NCI-H2196 (cell line): ENCODE data around the gene ATAT1.

Source experiments
- DNase-seq: peaks from one replicate; lab custom pipeline; 2025; ENCODE audit not compliant: unreplicated experiment; lab: John Stamatoyannopoulos, UW

The ATAT1 gene

DNA sequence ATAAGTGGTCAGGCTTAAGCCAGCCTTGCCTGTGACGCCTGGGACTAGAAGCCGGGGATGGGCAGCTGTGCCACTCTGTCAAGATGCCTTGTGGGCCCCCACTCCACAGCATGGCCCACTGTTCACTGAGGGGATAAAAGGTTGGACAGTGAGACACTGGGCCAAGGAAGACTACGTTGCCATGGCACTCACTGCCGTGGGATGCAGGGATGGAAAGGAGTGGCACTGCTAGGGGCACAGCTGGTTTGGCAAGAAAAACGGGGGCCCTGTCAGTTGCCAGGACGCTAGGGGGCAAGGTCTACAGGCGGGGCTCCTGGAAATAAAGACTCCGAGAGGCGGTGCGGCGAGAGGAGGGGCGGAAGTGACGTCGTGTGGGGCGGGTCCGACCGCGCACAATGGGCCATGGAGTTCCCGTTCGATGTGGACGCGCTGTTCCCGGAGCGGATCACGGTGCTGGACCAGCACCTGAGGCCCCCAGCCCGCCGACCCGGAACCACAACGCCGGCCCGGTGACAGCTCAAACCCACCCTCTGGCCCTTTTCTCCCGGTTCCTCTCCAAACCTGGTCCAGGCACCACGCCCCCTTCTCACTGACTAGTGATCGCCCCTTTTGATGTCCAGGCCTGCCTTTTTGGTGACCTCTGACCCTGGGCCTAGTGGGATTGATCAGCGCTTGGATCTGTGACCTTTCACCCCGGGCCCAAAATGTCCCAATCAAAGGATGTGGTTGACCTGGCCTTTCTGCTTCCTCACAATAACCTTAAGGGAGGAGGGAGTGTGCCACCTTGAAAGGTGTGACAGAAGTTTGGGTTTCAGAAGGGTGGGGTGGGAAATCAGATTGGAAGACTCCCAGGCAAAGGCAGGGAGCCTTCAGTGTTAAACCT lies at the start of gene ATAT1:
Gene ATAT1, plus strand, starts transcription at position 391 of the 883 bp plus-strand sequence.
- DNase-seq: peak; percentile 87

DNA sequence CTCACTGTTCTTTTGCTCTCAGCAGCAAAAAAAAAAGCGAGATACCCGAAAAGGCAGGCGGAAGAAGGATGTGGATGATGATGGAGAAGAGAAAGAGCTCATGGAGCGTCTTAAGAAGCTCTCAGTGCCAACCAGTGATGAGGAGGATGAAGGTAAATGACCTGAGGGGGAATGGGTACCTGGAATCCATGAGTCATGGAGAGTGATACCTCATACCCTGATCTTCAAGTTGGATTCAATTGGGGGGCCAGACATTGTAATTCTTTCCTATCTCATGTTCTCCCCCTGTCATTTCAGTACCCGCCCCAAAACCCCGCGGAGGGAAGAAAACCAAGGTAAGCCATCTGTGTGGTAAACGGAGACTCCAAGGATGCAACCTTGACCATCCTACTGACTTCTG lies 48.6 kb upstream of the ATAT1 start:
- no peak for DNase-seq

DNA sequence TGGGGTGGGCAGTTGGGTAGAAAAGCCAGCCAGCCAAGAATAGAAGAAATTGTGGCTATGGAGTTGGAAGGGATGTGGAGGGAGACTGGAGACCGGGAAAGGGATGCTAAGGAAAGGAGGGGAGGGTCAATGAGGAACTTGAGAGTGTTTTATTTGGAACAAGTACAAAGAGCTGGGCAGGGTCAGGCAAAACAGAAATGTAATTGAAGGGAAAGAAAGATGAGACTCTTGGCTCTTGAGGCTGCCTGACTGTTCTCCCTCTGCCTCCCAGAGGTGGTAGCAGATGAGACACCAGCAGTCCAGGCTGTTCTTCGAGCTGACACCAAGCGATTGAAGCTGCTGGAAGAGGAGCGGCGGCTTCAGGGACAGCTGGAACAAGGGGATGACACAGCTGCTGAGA lies 42.8 kb upstream of the ATAT1 start:
- DNase-seq: no peak

DNA sequence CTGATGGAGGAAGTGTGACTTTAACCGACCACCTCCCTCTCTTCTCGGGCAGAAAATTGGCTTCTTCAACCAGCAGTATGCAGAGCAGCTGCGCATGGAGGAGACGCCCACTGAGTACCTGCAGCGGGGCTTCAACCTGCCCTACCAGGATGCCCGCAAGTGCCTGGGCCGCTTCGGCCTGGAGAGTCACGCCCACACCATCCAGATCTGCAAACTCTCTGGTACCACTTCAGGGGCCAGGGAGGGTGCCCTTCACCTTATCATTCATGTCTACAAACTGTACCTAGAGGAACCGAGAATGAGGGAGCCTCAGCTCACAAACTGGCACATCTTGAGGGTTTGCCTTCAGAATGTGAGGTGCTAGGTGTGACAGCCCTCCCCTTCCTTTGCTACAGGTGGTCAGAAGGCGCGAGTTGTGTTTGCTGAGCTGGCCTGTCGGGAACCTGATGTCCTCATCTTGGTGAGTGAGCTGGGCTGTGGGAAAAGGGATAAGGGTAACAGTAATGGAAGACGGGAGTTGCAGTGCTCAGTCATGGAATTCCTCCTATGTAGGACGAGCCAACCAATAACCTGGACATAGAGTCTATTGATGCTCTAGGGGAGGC lies 36.8 kb upstream of the ATAT1 start:
- no peak for DNase-seq

DNA sequence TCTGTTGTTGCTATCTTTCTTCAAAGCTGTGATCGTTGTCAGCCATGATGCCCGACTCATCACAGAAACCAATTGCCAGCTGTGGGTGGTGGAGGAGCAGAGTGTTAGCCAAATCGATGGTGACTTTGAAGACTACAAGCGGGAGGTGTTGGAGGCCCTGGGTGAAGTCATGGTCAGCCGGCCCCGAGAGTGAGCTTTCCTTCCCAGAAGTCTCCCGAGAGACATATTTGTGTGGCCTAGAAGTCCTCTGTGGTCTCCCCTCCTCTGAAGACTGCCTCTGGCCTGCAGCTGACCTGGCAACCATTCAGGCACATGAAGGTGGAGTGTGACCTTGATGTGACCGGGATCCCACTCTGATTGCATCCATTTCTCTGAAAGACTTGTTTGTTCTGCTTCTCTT lies 36.2 kb upstream of the ATAT1 start:
- no peak for DNase-seq

DNA sequence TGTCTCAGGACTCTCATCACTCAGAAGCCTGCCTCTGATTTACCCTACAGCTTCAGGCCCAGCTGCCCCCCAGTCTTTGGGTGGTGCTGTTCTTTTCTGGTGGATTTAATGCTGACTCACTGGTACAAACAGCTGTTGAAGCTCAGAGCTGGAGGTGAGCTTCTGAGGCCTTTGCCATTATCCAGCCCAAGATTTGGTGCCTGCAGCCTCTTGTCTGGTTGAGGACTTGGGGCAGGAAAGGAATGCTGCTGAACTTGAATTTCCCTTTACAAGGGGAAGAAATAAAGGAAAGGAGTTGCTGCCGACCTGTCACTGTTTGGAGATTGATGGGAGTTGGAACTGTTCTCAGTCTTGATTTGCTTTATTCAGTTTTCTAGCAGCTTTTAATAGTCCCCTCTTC lies 35.7 kb upstream of the ATAT1 start:
- DNase-seq: no peak

DNA sequence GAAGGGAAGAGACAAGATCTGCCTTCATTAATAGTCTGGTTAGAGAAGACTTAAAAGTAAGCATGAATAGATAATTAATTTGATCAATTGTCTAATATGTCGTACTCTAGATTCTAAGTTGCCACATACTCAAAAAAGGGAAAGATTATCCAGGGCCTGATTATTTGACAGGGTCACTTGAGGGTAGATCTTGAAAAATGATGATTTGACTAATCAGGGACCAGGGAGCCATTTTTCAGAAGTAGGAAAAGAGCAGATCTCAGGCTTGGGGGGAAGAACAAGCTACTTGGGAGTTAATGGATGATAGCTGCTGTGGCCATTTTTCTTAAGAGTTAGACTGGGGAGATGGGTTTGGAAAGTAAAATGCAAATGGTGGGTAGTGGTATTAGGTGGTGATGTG lies 34.4 kb upstream of the ATAT1 start:
- DNase-seq: no peak

DNA sequence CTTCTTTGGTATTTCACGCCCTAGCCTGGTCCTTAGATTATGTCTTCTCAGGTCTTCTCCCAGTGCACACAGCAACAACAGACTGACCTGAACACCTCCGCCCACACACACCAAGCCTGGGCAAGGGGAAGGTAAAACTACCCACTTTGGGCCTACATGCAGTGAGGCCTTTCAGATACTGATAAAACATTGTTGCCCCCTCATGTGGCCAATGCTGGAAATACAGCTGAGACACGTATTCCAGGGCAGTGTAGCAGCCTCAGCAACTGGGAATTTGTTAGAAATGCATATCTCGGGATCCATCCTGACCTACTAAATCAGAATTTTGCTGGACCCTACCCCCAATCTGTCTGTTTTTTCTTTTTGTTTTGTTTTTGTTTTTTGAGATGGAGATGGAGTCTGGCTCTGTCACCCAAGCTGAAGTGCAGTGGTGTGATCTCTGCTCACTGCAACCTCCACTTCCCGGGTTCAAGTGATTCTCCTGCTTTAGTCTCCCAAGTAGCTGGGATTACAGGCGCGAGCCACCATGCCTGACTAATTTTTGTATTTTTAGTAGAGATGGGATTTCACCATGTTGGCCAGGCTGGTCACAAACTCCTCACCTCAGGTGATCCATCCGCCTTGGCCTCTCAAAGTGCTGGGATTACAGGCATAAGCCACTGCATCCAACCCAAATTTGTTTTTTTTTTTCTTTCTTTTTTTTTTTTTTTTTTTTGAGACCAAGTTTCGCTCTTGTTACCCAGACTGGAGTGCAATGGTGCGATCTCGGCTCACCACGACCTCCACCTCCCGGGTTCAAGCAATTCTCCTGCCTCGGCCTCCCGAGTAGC lies 29.1 kb upstream of the ATAT1 start:
- DNase-seq: peak; percentile 80

DNA sequence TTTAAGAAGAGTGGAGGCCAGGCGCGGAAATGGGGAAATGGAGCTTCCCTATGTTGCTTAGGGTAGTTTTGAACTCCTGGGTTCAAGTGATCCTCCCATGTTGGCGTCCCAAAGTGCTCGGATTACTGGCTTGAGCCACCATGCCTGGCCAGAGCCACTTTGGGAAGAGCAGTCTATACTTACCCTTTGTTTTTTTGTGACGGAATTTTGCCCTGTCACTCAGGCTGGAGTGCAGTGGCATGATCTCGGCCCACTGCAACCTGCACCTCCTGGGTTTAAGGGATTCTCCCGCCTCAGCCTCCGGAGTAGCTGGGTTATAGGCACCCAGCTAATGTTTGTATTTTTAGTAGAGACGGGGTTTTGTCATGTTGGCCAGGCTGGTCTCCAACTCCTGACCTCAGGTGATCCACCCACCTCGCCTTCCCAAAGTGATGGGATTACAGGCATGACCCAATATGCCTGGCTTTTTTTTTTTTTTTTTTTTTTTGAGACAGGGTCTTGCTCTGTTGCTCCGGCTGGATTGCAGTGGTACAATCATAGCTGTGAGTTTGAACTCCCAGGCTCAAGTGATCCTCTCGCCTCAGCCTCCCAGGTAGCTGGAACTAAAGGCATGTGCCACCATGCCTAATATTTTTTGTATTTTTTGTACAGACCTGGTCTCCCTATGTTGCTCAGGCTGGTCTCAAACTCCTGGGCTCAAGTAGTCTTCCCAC lies 27.6 kb upstream of the ATAT1 start:
- DNase-seq: no peak

DNA sequence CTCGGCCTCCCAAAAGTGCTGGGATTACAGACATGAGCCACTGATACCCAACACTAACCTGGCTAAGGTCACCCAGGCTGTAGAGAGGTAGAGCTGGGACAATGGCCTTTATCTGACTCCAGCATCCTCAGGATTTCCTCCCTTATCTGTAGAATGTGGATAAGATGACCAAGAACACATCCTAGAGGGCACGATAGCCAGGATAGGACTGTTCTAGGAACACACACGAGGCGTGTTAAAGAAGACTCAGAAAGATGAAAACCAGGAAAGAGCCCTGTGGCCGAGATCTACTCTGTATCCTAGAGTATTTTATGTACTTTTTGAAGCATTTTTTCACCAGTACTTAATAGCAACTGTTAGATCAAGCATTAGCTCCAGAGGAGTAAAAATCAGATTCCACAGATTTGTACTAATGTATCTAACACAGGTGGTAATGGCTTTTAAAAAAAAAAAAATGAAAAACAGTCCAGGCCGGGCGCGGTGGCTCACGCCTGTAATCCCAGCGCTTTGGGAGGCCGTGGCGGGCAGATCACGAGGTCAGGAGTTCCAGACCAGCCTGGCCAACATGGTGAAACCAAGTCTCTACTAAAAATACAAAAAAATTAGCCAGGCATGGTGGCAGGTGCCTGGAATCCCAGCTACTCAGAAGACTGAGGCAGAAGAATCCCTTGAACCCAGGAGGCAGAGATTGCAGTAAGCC lies 26.9 kb upstream of the ATAT1 start:
- DNase-seq: no peak

DNA sequence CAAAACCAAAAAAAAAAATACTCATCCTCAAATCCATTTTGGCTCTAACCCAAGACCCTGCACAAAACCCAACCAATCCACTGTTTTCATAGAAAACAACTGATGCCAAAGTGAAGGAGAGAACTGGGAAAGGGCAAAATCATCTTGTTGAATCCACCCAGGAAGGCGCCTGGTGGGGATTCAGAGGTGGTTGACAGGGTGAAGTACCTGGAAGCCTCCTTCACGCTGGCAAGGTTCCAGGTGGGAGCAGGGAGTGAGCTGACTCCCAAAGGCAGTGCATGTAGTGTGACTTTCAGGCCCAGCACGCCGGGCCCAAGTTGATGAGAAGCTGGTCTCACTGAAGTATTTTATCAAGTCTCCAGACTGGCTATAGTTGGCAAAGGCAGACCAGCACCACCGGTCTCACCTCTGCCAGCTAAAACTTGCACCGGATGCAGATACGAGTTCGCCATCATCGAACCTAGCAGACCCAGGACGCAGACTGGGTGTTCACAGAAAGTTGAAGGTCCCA lies 26.2 kb upstream of the ATAT1 start:
- peak; percentile 15 for DNase-seq

DNA sequence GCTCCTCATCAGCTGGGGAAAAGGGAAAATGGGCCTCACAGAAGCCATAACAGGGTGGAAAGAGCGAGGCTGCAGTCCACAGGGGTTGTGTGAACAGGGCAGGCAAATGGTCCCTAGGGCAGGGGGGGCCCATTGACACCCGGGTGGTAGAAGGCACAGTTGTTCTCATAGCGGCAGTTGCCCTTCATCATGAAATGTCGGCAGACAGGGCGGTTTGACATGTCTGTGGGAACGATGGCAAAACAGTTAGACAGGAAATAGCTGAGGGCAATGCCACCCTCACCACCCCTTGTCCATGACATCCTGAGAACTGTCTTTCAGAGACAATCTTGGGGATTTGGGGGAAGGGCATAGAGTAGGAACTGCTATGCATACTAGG lies 25.2 kb upstream of the ATAT1 start:
- no peak for DNase-seq

DNA sequence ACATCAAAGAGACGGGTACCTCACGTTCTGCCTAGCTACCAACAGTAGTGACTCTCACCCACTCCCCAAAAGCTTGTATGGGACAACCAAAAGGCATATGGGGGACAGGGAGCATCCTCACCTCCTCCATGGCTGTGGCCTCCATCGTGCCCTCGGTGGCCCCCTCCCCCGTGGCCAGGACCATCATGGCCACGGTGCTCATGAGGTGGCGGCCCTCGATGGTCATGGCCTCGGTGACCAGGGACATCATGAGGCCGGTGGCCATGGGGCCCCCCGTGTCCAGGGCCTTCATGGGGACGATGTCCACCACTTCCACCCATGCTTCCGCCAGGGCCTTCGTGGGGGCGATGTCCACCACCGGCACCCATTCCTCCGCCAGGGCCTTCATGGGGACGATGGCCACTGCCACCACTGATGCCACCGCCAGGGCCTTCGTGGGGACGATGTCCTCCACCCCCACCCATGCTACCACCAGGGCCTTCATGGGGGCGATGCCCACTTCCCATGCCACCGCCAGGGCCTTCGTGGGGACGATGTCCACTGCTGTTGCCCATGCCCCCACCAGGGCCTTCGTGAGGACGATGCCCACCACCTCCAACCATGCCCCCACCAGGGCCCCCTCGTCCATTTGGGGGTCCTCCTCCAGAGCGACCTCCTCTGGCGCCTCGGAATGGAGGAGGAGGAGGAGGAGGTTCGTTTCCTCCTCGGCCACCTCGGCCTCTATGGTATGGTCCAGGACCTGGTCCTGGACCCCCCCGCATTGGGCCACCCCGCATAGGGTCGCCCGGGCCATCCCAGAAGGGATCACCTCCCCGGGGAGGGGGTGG lies 24.6 kb upstream of the ATAT1 start:
- DNase-seq: no peak

DNA sequence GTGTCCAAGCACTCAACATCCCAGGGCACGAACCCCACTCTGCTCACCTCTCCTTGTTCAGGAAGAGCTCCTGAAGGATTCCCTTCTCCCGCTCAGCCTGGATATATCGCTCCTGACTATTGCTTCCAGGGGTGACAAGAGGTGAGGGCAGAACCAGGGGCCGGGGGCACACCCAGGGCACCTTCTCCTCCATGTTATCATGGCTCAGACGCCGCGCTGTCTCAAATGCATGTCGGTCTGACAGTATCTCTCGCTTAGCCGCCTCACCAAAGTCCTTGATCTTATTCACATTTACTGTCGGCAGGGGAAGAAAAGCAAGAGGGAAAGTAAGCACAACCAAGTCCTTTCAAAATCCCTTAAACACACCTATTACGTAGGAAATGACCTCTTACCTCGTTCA lies 22.7 kb upstream of the ATAT1 start:
- DNase-seq: no peak

DNA sequence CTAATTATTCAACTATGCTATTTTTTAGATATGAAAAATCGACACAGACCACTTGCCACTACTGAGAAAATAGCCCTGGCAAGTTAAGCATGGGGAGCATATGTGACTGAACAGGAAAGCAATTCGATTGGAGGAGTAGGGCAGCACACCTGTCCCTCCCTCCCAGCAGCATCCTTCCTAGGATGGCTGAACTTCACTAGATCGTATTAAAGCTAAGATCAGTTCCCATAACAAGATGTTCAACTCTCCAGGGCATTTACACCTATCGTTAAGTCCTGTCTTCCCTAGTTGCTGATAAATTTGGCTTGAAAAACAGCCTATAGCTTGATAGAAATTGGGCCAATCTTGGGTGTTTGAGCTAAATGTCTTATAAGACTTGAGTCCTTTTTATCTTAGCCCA lies 16.6 kb upstream of the ATAT1 start:
- no peak for DNase-seq

DNA sequence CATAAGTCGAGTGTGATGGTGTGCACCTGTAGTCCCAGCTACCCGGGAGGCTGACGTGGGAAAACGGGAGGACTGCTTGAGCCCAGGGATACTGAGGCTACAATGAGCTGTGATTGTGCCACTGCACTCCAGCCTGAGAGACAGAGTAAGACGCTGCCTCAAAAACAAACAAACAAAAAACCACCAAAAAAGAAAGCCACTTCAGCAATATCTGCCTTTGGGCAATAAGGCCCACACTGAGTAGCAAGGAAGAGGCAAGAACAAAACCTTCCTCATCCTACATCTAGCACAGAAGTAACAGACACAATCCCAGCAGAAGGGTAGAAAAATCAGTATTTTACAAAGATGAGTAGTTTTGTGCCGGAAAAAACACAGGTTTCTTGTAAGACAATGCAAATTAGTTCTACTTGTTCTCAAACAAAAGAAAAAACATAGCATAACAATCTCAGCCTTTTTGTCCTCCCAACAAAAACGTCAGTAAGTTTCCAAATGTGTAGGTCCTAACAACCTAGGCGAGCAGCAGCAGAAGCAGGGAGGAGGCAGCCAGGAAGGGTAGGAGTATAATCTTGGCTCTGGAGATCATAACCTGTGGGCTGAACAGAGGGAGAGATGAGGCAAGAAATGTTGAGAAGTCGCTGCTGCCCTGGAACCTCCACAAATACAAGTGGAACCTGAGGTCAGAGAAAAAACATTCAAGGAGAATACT lies 15.4 kb upstream of the ATAT1 start:
- no peak for DNase-seq

DNA sequence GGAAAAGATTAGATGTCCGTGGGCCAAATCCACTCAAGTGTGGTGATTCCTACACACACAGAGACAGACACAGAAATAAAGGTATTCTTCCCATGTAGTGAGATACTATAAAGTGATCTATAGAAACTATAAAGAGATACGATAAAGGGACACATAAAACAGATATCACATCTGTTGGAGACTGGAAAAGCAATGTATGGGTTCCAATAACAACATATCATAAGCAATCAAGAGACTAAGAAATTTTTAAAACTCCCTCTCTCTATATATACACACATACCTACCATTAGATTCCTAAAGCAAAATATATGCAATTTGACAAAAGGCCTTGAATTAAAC lies 14.8 kb upstream of the ATAT1 start:
- no peak for DNase-seq

DNA sequence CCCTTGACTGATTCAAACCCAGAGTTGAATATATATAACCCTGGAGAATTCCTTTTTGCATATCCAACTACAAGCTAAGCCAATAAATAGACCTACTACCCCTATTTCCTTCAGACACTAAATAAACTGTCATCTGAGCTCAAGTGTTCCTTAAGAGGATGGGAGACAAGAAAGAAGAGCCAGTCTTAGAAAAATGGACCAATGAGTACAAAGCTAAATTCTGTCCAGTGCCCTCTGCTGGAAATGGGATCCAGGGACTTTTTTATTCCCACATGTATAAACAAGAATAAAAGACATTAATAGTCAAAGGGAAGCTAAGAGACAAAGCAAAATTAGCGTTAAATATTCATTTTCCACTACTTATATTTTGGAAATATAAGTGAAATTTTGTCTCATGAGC lies 14.5 kb upstream of the ATAT1 start:
- DNase-seq: no peak

DNA sequence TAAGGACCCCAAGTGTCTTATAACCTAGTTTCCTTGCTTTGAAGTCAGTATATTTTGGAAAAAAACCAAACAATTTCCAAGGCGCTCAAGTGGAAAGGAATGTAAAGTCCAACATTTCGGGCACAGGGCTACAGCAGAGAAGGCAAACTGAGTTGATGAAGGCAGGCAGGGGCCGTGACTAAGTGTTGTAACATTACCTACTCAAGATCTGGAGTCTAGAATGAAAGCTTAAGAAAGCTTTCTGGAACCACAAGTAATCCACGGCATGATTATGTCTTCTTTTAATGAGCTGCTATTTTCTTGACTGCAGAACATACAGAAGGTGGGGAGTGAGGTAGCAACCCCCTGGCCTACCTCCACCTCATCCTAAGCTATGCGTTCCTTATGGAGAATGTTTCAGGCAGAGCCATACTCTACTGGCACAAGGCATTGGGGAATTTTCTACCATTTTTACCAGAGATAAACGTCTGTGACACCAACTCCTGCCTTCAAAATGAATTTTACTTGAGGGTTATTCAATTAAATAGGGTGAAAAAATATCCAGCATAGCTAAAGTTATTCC lies 13.9 kb upstream of the ATAT1 start:
- DNase-seq: no peak
